Liver (tissue), 9 donors: ENCODE data around the gene NKX2-3. TPM values are rescaled to one million over a fixed set of nuclear protein-coding genes. Genes with fewer than 3 reads are reported as not detected.

Source experiments
- DNase-seq: peaks from one replicate; pipeline ENCODE4 v3.0.0-alpha.2; 2017; ENCODE audit warnings: low spot score
- H3K27ac ChIP-seq, 2 donors: one replicate each; pipeline ENCODE4 v1.7.0; 2013; ENCODE audit warnings: inconsistent platforms in 2 of 2, low read length in 2 of 2, control low read depth in 1 of 2, low read depth in 1 of 2, mild to moderate bottlenecking in 1 of 2
- H3K27me3 ChIP-seq, 4 donors: one replicate each; pipeline versions ENCODE4 v1.6.1 to v1.7.0; 2013; ENCODE audit warnings: low read length in 3 of 4, inconsistent platforms in 1 of 4, mild to moderate bottlenecking in 1 of 4, moderate library complexity in 1 of 4; ENCODE audit not compliant: control insufficient read depth in 4 of 4, insufficient read depth in 4 of 4
- H3K36me3 ChIP-seq, 4 donors: one replicate each; pipeline versions ENCODE4 v1.6.1 to v1.7.0; 2013; ENCODE audit warnings: low read length in 3 of 4, mild to moderate bottlenecking in 3 of 4, low read depth in 1 of 4, moderate library complexity in 1 of 4; ENCODE audit not compliant: control insufficient read depth in 4 of 4, insufficient read depth in 3 of 4
- H3K4me1 ChIP-seq, 4 donors: one replicate each; pipeline versions ENCODE4 v1.6.1 to v1.7.0; 2013; ENCODE audit warnings: low read length in 3 of 4, mild to moderate bottlenecking in 3 of 4, moderate library complexity in 1 of 4; ENCODE audit not compliant: control insufficient read depth in 4 of 4, insufficient read depth in 4 of 4
- H3K4me3 ChIP-seq, 3 donors: one replicate each; pipeline versions ENCODE4 v1.6.1 to v1.7.0; 2013; ENCODE audit warnings: low read length in 3 of 3, control low read depth in 1 of 3, low read depth in 1 of 3, mild to moderate bottlenecking in 1 of 3
- H3K9ac ChIP-seq, 2 donors: one replicate each; pipeline ENCODE4 v1.7.0; 2013; ENCODE audit warnings: low read length in 2 of 2, mild to moderate bottlenecking in 2 of 2, moderate library complexity in 2 of 2, control low read depth in 1 of 2, low read depth in 1 of 2
- H3K9me3 ChIP-seq, 4 donors: one replicate each; pipeline versions ENCODE4 v1.6.1 to v1.7.0; 2013; ENCODE audit warnings: low read length in 3 of 4; ENCODE audit not compliant: control insufficient read depth in 4 of 4
- ATF3 ChIP-seq: IDR thresholded peaks from 2 replicates; pipeline ENCODE4 v1.6.1; 2016; ENCODE audit warnings: antibody characterized with exemption
- CTCF ChIP-seq: fragments of 150-350 bp; IDR thresholded peaks from 2 replicates; pipeline ENCODE4 v1.5.1; 2017; ENCODE audit warnings: improper control_type of control experiment, low read depth, low read length; ENCODE audit not compliant: missing input control
- EGR1 ChIP-seq, 2 donors: IDR thresholded peaks; 2 replicates each; pipeline ENCODE4 v1.6.1; 2016 to 2018; ENCODE audit warnings: antibody characterized with exemption in 2 of 2, low read depth in 2 of 2
- FOXA1 ChIP-seq: IDR thresholded peaks from 2 replicates; pipeline ENCODE4 v1.6.1; 2016; ENCODE audit warnings: antibody characterized with exemption
- FOXA2 ChIP-seq: IDR thresholded peaks from 2 replicates; pipeline ENCODE4 v1.6.1; 2016; ENCODE audit warnings: antibody characterized with exemption
- HNF4A ChIP-seq, 2 donors: conservative IDR thresholded peaks; 2 replicates each; pipeline ENCODE4 v1.6.1; 2016; ENCODE audit warnings: antibody characterized with exemption in 2 of 2, mild to moderate bottlenecking in 2 of 2
- HNF4G ChIP-seq: IDR thresholded peaks from 2 replicates; pipeline ENCODE4 v1.6.1; 2016; ENCODE audit warnings: antibody characterized with exemption
- MAX ChIP-seq: IDR thresholded peaks from 2 replicates; pipeline ENCODE4 v1.6.1; 2016; ENCODE audit warnings: antibody characterized with exemption
- NR2F2 ChIP-seq: IDR thresholded peaks from 2 replicates; pipeline ENCODE4 v1.6.1; 2016; ENCODE audit warnings: antibody characterized with exemption
- RAD21 ChIP-seq, 2 donors: IDR thresholded peaks; 2 replicates each; pipeline ENCODE4 v1.6.1; 2016; ENCODE audit warnings: antibody characterized with exemption in 2 of 2, mild to moderate bottlenecking in 2 of 2
- RXRA ChIP-seq, 2 donors: IDR thresholded peaks; 2 replicates each; pipeline ENCODE4 v1.6.1; 2017 to 2018; ENCODE audit warnings: antibody characterized with exemption in 2 of 2, mild to moderate bottlenecking in 1 of 2
- SP1 ChIP-seq: IDR thresholded peaks from 2 replicates; pipeline ENCODE4 v1.6.1; 2018; ENCODE audit warnings: antibody characterized with exemption, mild to moderate bottlenecking
- TAF1 ChIP-seq: conservative IDR thresholded peaks from 2 replicates; pipeline ENCODE4 v1.6.1; 2016; ENCODE audit warnings: antibody characterized with exemption, mild to moderate bottlenecking
- YY1 ChIP-seq: IDR thresholded peaks from 2 replicates; pipeline ENCODE4 v1.6.1; 2016; ENCODE audit warnings: antibody characterized with exemption, mild to moderate bottlenecking
- ZBTB33 ChIP-seq: IDR thresholded peaks from 2 replicates; pipeline ENCODE4 v1.6.1; 2016; ENCODE audit warnings: antibody characterized with exemption
- WGBS: extraction: QIAGEN DNeasy Blood & Tissue Kit; methylation state at CpG from one replicate; pipeline ENCODE4 v1.1.7; 2013; 5-methylcytosine and 5-hydroxymethylcytosine counted together
- polyA plus RNA-seq, 2 donors: library from polyadenylated mRNA; stranded (reverse) in 1 of 2; unstranded in 1 of 2; fragments of 200-250 nt in 1 of 2; fragments of >200 nt in 1 of 2; fragmentation: Nextera tagmentation in 1 of 2; extraction: Ambion mirVana in 1 of 2; gene quantifications; one replicate each; pipeline versions ENCODE4 v1.2.1 to v1.2.3, GENCODE V29; 2013 to 2015
- total RNA-seq, 2 donors: library from RNA; depleted of rRNA; stranded (reverse); fragments of >200 nt; gene quantifications; one replicate each; pipeline ENCODE4 v1.2.3, GENCODE V29; 2014
- donor health status: healthy.
- donor health status: healthy.
- donor health status: healthy.
- donor health status: healthy.
- donor health status: healthy.

NKX2-3 gene
- total and polyA plus RNA-seq, 4 donors = 0.06 to 0.09 TPM; not detected in 2

GRCh38 chr10:99526861-99527504 is 5.8 kb upstream of the NKX2-3 start:
- no peak overlapping the region for H3K27ac ChIP-seq
- whole genome bisulfite sequencing = 36% methylated on average over 24 of the region's 24 CpGs
- H3K4me3 ChIP-seq = no peak overlapping the region

GRCh38 chr10:99527526-99528493 is 4.9 kb upstream of the NKX2-3 start:
- H3K4me3 ChIP-seq = no peak overlapping the region
- H3K27ac ChIP-seq = no peak overlapping the region
- WGBS = 15% methylated on average over 56 of the region's 56 CpGs
- H3K9me3 ChIP-seq = peaks cover 0 to 5% (median 0%) of the 10 kb centered on the region in 4 donors
- H3K36me3 ChIP-seq = no peaks in the 10 kb centered on the region
- peaks cover 0 to 16% (median 3%) of the 10 kb centered on the region in 4 donors for H3K4me1 ChIP-seq
- peaks cover under 1 to 63% (median 38%) of the 10 kb centered on the region in 4 donors for H3K27me3 ChIP-seq
- H3K9ac ChIP-seq = no peak overlapping the region
- DNase-seq = no peak
- no peak for TF ChIP-seq FOXA2
- no peak for TF ChIP-seq ATF3
- TF ChIP-seq RXRA (IDR thresholded peaks at IDR 0.05) = no peak
- TF ChIP-seq YY1 = no peak
- TF ChIP-seq HNF4G = no peak
- no peak for TF ChIP-seq RAD21 (IDR thresholded peaks at IDR 0.05)
- no peak for TF ChIP-seq HNF4A (conservative IDR thresholded peaks at IDR 0.05)
- TF ChIP-seq SP1 = no peak
- no peak for TF ChIP-seq MAX
- no peak for TF ChIP-seq TAF1
- TF ChIP-seq EGR1 (IDR thresholded peaks at IDR 0.05; ENCODE audit: low read depth in 2 of 2) = no peak
- no peak for TF ChIP-seq ZBTB33
- TF ChIP-seq NR2F2 = no peak
- TF ChIP-seq CTCF = no peak
- no peak for TF ChIP-seq FOXA1

More at GRCh38 chr10:99526861-99527504, 5.8 kb upstream of the NKX2-3 start:
- no peaks in the 10 kb centered on the region for H3K36me3 ChIP-seq
- H3K27me3 ChIP-seq = peaks cover 6 to 60% (median 34%) of the 10 kb centered on the region in 4 donors
- no peak for TF ChIP-seq CTCF
- TF ChIP-seq FOXA2 = no peak
- TF ChIP-seq HNF4A (conservative IDR thresholded peaks at IDR 0.05) = no peak
- TF ChIP-seq HNF4G = no peak
- TF ChIP-seq SP1 = no peak
- no peak for TF ChIP-seq TAF1
- TF ChIP-seq NR2F2 = no peak
- no peak for TF ChIP-seq FOXA1
- no peak for DNase-seq
- peaks cover 0 to 4% (median 0%) of the 10 kb centered on the region in 4 donors for H3K9me3 ChIP-seq
- peaks cover 0 to 15% (median 3%) of the 10 kb centered on the region in 4 donors for H3K4me1 ChIP-seq
- H3K9ac ChIP-seq = no peak overlapping the region
